VCaP (cell line): ENCODE data around the gene LHX8.

Source experiments
- H3K27ac ChIP-seq: fragments of 450-650 bp; 2 replicates; pipeline ENCODE4 v1.5.1; 2017
- CTCF ChIP-seq: fragments of 450-650 bp; conservative IDR thresholded peaks from 2 replicates; pipeline ENCODE4 v1.5.1; 2017; ENCODE audit warnings: mild to moderate bottlenecking, moderate library complexity

LHX8 gene

DNA sequence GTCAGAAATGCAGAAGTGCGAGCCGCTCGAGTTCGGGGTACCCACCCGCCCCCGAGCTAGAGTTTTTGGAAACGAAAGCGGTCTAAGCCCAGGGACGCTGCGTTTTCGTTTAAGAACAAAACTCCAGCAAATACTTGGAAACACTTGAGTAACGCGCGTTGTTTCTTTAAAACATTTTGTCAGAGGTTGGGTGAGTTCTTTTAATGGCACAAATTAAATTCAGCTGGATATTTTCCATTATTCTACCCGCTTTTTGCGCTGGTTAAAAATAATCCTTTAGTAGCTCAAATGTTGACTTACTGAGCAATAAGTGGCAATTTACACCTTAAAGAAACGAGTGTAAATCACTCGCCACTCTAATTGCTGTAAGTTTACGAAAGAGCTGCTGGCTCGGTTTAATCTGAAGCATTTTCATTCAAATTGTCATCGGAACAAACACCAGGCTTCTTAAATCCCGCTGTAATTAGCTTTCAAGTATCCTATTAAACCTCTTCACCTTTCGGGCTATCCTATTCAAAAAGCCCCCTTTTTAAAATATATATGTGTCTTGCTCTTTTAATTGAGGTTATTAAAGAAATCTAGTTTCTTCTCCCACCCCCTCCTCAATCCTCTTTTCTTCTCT is 1.5 kb downstream of the LHX8 start:
- H3K27ac ChIP-seq, result no peak overlapping the region
- no peak for TF ChIP-seq CTCF

DNA sequence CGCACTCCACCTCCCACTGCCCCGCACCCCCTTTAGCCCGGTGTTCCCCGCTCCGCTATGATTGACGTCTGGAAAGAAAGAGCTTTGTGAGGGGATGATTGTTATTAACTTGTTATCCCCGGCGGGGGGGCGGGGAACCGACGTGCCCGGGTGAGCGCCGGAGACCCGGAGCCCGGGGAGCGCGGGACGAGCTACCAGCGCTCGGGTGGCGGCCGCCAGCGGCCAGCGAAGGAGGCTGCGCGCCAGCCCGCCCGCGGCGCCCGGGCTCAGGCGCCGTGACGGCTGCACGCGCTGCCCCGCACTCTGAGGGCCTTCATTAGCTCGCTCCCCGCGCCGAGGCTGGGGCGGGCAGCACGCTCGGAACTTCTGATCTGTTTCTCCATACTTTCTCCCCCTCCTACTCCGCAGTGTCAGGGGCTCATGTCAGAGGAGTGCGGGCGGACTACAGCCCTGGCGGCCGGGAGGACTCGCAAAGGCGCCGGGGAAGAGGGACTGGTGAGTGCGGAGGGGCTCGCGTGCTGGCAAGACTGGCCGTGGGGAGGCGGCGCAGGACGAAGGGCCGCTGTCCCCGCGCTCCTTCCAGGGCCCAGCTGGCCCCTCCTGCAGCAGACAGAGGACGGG is 2.1 kb downstream of the LHX8 start:
- no peak for TF ChIP-seq CTCF
- H3K27ac ChIP-seq, result no peak overlapping the region

- TF ChIP-seq CTCF, result no peak
- H3K27ac ChIP-seq, result no peak overlapping the region
Measured at GRCh38 chr1:75136921-75137641, 2.9 kb downstream of the LHX8 start.

DNA sequence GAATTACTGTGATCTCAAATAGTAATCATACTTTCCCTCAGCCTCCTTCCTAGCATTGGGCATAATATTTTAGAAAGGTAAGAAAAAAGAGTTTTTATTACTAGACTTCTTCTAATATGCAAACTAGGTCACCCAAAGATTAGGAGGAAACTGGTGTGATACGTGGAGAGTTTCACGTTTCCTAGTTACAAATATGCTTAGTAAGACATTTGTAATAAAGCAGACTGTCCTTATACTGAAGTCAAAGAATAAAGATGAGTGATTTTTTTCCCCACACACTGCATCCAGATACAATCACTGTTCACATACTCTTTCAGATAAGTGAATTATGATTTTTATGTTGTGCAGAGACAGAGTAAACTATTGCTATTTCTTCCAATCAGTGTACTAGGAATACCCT is 17.9 kb downstream of the LHX8 start:
- no peak overlapping the region for H3K27ac ChIP-seq
- no peak for TF ChIP-seq CTCF

- no peak for TF ChIP-seq CTCF
- H3K27ac ChIP-seq, result no peak overlapping the region
Measured at GRCh38 chr1:75159154-75159553, 25.0 kb downstream of the LHX8 start.

DNA sequence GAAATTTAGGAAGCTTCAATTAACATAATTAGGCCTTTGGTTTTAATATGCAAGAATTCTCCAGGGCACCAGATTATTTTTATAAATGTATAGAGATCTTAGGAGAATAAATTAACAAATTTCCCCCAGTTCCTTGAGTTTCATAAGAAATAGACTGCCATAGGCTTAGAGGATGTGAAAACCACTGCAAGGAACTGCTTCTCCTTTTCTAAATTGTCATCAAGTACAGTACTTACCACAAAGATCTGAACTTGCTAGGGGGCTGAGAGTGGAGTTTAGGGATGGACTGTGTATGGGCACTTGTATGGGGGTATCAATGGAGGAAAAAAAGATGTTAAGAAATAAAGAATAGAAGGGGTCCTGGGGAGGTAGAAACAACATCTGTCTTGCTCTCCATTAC is 31.1 kb downstream of the LHX8 start:
- TF ChIP-seq CTCF, result no peak

DNA sequence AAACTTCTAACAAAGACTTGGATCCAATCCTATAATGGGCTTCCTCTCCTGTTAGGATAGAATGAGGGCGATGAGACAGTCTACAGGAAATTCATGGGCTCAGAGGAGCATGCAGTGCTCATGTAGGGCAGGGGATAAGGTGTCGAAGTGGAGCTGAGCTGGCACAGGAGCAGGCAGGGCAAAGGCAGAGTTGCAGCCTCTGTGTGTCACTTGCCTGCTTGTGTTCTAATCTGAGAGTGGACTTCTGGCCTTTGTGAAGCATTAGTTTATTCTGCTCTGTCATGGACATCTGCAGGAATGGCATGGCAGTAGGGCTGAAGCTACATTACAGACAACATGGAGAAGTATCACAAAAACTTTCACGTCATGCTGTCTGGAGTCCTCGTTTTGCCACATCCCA is 32.6 kb downstream of the LHX8 start:
- H3K27ac ChIP-seq, result no peak overlapping the region
- TF ChIP-seq CTCF, result no peak

More for the DNA sequence above, 31.1 kb downstream of the LHX8 start:
- no peak overlapping the region for H3K27ac ChIP-seq
